ENCODE results near the gene SDK2.
A peak's percentile ranks its signal among the peaks of the same experiment; 100 is the strongest.
"Not testable (repeated sequence)": the region's sequence is repeated elsewhere in the genome, so short reads cannot be mapped to it uniquely, and the experiment has no call there.

Gene SDK2

GRCh38 chr17:73311781-73312641 lies 332.2 kb downstream of the SDK2 start, which contains the start of gene CDC42EP4:
Gene CDC42EP4, minus strand, starts transcription at chr17:73312001. Its CDS starts 25,501 bp downstream, at chr17:73286500.
- peak; percentile 96 for DNase-seq

GRCh38 chr17:73311428-73311780 lies 332.8 kb downstream of the SDK2 start:
- DNase-seq, result no peak

GRCh38 chr17:73309727-73310596 lies 334.3 kb downstream of the SDK2 start:
- DNase-seq, result peak; percentile 35

- DNase-seq, result not testable (repeated sequence)
These were observed 335.3 kb downstream of the SDK2 start for GRCh38 chr17:73308959-73309358.

- DNase-seq, result peak; percentile 96
These were observed 336.0 kb downstream of the SDK2 start for GRCh38 chr17:73308017-73308823.

- no peak for DNase-seq
These were observed 337.1 kb downstream of the SDK2 start for GRCh38 chr17:73307130-73307529.

GRCh38 chr17:73305845-73306836 lies 338.1 kb downstream of the SDK2 start:
- DNase-seq, result no peak

- DNase-seq, result peak; percentile 94
These were observed 339.1 kb downstream of the SDK2 start for GRCh38 chr17:73304971-73305812.

- no peak for DNase-seq
These were observed 339.8 kb downstream of the SDK2 start for GRCh38 chr17:73304438-73304837.

GRCh38 chr17:73302189-73302588 lies 342.1 kb downstream of the SDK2 start:
- DNase-seq, result peak; percentile 28

- DNase-seq, result no peak
These were observed 342.9 kb downstream of the SDK2 start for GRCh38 chr17:73301369-73301768.

GRCh38 chr17:73300392-73300791 lies 343.9 kb downstream of the SDK2 start:
- no peak for DNase-seq

GRCh38 chr17:73297934-73298861 lies 346.0 kb downstream of the SDK2 start:
- peak; percentile 58 for DNase-seq

- peak; percentile 88 for DNase-seq
These were observed 350.7 kb downstream of the SDK2 start for GRCh38 chr17:73293480-73293911.

GRCh38 chr17:73293031-73293430 lies 351.2 kb downstream of the SDK2 start:
- DNase-seq, result no peak

GRCh38 chr17:73292031-73292531 lies 352.2 kb downstream of the SDK2 start:
- DNase-seq, result peak; percentile 89

GRCh38 chr17:73291260-73291801 lies 352.9 kb downstream of the SDK2 start:
- peak; percentile 98 for DNase-seq

GRCh38 chr17:73290399-73291259 lies 353.6 kb downstream of the SDK2 start:
- no peak for DNase-seq

Data from EL (cell line).